ENCODE measurements around the gene MEG3.

GRCh38 chr14:100878271-100879146 is 52.6 kb downstream of the MEG3 start:
- TF ChIP-seq POLR2A (IDR thresholded peaks at IDR 0.05) (no peak), CTCF (IDR thresholded peaks at IDR 0.05) (no peak), POLR2AphosphoS5 (IDR thresholded peaks at IDR 0.05) (no peak), EP300 (IDR thresholded peaks at IDR 0.05) (no peak)
